ENCODE data around the gene TCF4. TPM values are rescaled to one million over a fixed set of nuclear protein-coding genes. Genes with fewer than 3 reads are reported as not detected.

TCF4 gene
- total and polyA plus RNA-seq, 2 donors (not counting 3 experiments of a cell fraction or from before 2014, with no cell fraction given) = 183 to 390 TPM

- H3K4me2 ChIP-seq (ENCODE audit: insufficient read depth, low read length) = no peak overlapping the region
- H2AFZ ChIP-seq (ENCODE audit: low read depth, low read length) = no peak overlapping the region
- no peaks in the 10 kb centered on the region for H3K9me1 ChIP-seq (replicated peaks; ENCODE audit: control insufficient read depth, extremely low read depth, insufficient read depth, low read length)
- H3K9ac ChIP-seq (replicated peaks; ENCODE audit: extremely low read depth, insufficient read depth, low read length) = no peak overlapping the region
- H3K36me3 ChIP-seq (ENCODE audit: control insufficient read depth in 2 of 2, extremely low read depth in 1 of 2, insufficient read depth in 2 of 2, low read length in 2 of 2) = peaks cover 2 to 8% of the 10 kb centered on the region in 2 experiments
- POLR2A ChIA-PET = no interaction called here
- DNase-seq (ENCODE audit: low read depth, low spot score) (no peak), FAIRE-seq (no peak)
- H3K9me3 ChIP-seq (replicated peaks; ENCODE audit: control insufficient read depth, insufficient read depth, low read length) = no peaks in the 10 kb centered on the region
- H3K27ac ChIP-seq (ENCODE audit: insufficient read depth, low read depth, low read length) = no peak overlapping the region
- peaks cover 3% of the 10 kb centered on the region for H3K4me1 ChIP-seq (ENCODE audit: control insufficient read depth, extremely low read depth, insufficient read depth, low read length)
- H3K4me3 ChIP-seq (replicated peaks in 1 of 3; ENCODE audit: insufficient read depth in 1 of 3, low read depth in 1 of 3, low read length in 3 of 3) = no peak overlapping the region
- H3K27me3 ChIP-seq (ENCODE audit: control insufficient read depth in 2 of 2, insufficient read depth in 2 of 2, low read length in 2 of 2) = no peaks in the 10 kb centered on the region
- dilution Hi-C loops (cut with MboI; ENCODE audit: extremely low pct_ligation_motif_present, low sequenced_read_pairs) = no loop called here
- no TSS peak for BruUV-seq (replicated peaks)
- CTCF ChIA-PET = interaction anchor here (1.2 to 1.7 kb wide), 2 partner anchors 9 to 142 kb away, joined by 4 read pairs; no protein-coding TSS in a partner anchor
- H4K20me1 ChIP-seq (replicated peaks; ENCODE audit: control insufficient read depth, extremely low read depth, insufficient read depth, low read length) = peaks cover 17% of the 10 kb centered on the region
- peaks cover 86% of the 10 kb centered on the region for H3K79me2 ChIP-seq (ENCODE audit: control insufficient read depth, insufficient read depth, low read length)
- intact Hi-C loops (cut with micrococcal nuclease) = no loop called here
- TF ChIP-seq GATA2 (IDR thresholded peaks at IDR 0.05; ENCODE audit: insufficient read depth, insufficient read length, low read depth, low read length) (no peak), EZH2 (IDR thresholded peaks at IDR 0.05; ENCODE audit: borderline replicate concordance, low read depth, low read length, severe bottlenecking) (no peak), JUN (IDR thresholded peaks at IDR 0.05; ENCODE audit: borderline replicate concordance, insufficient read depth, insufficient read length, low read depth) (no peak), POLR2A (IDR thresholded peaks at IDR 0.05; ENCODE audit: low read depth, low read length) (no peak), MYC (IDR thresholded peaks at IDR 0.05; ENCODE audit: low read depth, low read length) (no peak), POLR2AphosphoS5 (IDR thresholded peaks at IDR 0.05; ENCODE audit: insufficient read depth, low read depth, low read length) (no peak), FOS (IDR thresholded peaks at IDR 0.05; ENCODE audit: borderline replicate concordance, insufficient read depth, low read length) (no peak), MAX (IDR thresholded peaks at IDR 0.05; ENCODE audit: insufficient read depth, insufficient read length) (no peak)
- TF ChIP-seq, protein P1, sequence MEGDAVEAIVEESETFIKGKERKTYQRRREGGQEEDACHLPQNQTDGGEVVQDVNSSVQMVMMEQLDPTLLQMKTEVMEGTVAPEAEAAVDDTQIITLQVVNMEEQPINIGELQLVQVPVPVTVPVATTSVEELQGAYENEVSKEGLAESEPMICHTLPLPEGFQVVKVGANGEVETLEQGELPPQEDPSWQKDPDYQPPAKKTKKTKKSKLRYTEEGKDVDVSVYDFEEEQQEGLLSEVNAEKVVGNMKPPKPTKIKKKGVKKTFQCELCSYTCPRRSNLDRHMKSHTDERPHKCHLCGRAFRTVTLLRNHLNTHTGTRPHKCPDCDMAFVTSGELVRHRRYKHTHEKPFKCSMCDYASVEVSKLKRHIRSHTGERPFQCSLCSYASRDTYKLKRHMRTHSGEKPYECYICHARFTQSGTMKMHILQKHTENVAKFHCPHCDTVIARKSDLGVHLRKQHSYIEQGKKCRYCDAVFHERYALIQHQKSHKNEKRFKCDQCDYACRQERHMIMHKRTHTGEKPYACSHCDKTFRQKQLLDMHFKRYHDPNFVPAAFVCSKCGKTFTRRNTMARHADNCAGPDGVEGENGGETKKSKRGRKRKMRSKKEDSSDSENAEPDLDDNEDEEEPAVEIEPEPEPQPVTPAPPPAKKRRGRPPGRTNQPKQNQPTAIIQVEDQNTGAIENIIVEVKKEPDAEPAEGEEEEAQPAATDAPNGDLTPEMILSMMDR (IDR thresholded peaks at IDR 0.05; ENCODE audit: extremely low read depth in 1 of 2, insufficient read depth in 1 of 2, low read depth in 1 of 2, low read length in 2 of 2) = no peak
These were observed 212.1 kb downstream of the TCF4 start for GRCh38 chr18:55375930-55376329.
